ENCODE measurements around the gene RNLS.

The RNLS gene

GRCh38 chr10:88553116-88553752, 29.9 kb downstream of the RNLS start:
- DNase-seq (ENCODE audit: low read depth in 2 of 2): no peak

GRCh38 chr10:88551246-88551645, 31.9 kb downstream of the RNLS start:
- no peak for DNase-seq (ENCODE audit: low read depth in 2 of 2)

GRCh38 chr10:88546497-88546896, 36.6 kb downstream of the RNLS start:
- DNase-seq (ENCODE audit: low read depth in 2 of 2): no peak

GRCh38 chr10:88545359-88545758, 37.8 kb downstream of the RNLS start:
- DNase-seq (ENCODE audit: low read depth in 2 of 2): no peak

DNA sequence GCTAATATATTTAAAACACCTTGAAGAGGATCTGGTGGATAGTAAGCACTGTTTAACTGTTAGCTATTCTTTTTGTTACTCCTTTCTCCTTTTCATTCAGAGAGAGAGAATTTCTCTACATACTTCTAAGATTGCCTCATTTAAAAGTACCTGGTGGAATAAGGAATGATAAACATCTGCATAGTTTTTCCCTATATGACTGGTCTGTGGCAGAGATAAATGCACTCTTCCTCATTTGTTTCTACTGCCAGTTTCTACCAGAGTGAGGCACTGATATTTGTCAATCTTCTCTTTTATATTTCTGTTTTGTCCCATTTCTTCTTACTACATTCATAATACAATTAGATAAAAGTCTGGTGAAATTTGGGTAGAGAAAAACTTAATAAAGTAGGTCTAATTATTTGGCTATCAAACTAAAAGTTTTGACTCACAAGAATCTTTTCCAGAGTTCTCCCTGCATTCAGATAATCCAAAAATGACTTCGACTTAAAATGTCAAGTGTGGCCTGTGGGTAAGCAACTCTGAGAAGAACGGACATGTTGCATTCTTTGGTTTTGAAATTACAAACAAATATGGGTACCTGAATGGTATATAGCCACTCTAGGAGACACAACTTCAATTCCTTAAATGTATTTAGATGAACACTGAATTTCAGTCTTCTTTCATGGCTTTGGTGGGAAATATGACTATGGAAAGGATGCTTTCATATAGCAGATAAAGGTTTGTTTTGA, 38.8 kb downstream of the RNLS start:
- no peak for DNase-seq (ENCODE audit: low read depth in 2 of 2)

GRCh38 chr10:88542522-88542921, 40.6 kb downstream of the RNLS start:
- no peak for DNase-seq (ENCODE audit: low read depth in 2 of 2)

GRCh38 chr10:88541116-88541626, 41.9 kb downstream of the RNLS start:
- no peak for DNase-seq (ENCODE audit: low read depth in 2 of 2)

DNA sequence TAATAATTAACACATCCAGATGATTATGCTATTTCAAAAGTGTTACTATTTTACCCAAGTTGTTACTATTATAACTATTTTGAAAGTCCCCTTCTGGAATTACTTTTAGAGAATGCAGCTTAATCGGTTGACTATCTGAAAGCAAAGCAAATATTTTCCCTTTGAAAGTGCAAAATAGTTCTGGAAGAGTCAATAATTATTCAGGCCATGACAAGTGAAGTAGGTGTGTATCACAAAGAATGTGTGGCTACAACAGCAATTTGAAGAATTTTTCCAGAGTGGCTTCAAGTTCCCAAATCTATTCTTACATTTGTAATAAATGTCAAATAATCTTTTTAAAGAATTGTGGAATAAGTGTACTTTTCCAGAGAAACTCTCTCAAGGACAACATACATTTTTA, 42.8 kb downstream of the RNLS start:
- DNase-seq (ENCODE audit: low read depth in 2 of 2): no peak

- no peak for DNase-seq (ENCODE audit: low read depth in 2 of 2)
These were observed 45.1 kb downstream of the RNLS start for GRCh38 chr10:88538048-88538447.

- no peak for DNase-seq (ENCODE audit: low read depth in 2 of 2)
These were observed 45.8 kb downstream of the RNLS start for GRCh38 chr10:88537322-88537721.

DNA sequence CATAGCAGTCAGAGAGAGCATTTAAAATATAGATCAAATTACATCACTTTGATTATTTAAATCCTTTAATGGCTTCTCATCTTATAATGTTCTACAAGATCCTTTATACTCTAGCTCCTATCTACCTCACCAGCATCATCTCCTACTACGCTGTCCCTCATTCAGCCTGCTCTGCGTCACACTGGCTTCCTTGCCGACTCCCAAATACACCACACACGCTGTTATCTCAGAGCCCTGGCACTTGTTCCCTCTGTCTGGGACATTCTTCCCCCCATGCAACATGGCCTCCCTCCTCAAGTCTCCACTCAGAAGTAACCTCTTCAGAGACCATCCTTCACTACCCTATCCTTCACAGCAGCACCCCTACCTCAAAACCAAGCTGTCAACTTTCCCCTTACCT, 46.7 kb downstream of the RNLS start:
- DNase-seq (ENCODE audit: low read depth in 2 of 2): no peak

GRCh38 chr10:88534072-88534665, 48.9 kb downstream of the RNLS start:
- no peak for DNase-seq (ENCODE audit: low read depth in 2 of 2)

DNA sequence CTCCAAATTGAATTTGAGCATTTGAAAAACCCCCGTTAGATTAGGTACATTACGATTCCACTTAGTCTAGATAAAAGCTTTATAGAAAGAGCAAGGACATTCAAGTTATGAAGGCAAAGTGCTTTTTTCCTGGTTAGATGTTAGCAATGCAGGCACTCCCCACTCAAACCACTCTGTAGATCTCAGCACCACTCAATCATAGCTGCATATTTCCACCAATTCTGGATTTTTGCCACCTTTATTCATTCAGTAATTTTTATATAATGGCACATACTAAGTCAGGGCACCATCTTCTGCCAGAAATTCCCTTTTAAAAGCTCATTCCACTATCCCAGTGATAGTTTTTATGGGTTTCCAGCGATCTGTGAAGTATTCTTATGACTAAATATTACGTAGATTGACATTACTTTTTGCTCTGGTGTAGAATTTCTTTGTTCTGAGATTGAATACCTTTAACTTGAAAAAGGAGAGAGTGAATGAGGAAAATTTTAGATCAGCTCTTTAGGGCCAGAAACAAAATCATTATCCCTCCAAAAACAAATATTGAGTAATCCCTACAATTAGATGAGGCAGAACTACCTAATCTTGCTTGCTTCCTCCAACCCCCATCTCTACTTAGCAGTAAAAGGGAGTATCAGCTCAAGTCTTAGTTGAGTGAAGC, 51.6 kb downstream of the RNLS start:
- no peak for DNase-seq (ENCODE audit: low read depth in 2 of 2)

DNA sequence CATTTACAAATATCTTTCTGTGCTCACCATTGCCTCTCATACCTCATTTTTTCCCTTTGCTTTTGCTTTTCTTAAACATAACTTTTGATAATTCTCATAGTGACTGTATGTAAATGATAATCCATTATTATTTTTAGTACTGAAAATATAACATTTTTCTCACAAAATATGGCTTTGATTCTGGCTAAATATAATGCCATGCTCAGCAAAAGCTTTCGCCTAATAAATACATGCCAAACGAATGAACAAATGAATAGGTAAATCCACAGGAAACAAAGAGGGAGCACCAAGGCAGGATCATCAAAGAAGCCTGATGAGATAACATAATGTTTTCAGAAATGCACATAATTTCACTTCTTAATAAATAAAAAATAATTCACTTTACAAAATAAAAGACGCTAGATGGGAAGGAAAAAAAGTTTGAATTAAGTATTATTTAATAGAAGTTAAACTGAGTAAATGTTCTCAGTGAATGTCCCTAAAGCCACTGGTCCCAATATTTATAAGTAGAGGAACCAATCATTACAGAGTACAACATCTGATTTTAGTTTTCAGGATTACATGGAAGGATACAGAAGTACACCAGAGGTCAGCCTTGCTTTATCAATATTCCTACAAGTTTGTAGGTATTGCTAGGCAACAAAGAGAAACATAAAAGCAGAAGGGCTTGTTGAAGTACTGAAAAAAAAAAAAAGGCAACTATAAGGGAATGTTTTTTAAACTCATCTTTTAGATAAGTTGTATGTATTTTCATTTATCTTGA, 52.3 kb downstream of the RNLS start:
- DNase-seq (ENCODE audit: low read depth in 2 of 2): no peak

- no peak for DNase-seq (ENCODE audit: low read depth in 2 of 2)
These were observed 53.0 kb downstream of the RNLS start for GRCh38 chr10:88530093-88530492.

GRCh38 chr10:88528806-88529570, 54.1 kb downstream of the RNLS start:
- DNase-seq (ENCODE audit: low read depth in 2 of 2): no peak

- no peak for DNase-seq (ENCODE audit: low read depth in 2 of 2)
These were observed 54.9 kb downstream of the RNLS start for GRCh38 chr10:88528201-88528600.

GRCh38 chr10:88527245-88527644, 55.9 kb downstream of the RNLS start:
- DNase-seq (ENCODE audit: low read depth in 2 of 2): no peak

- no peak for DNase-seq (ENCODE audit: low read depth in 2 of 2)
These were observed 56.5 kb downstream of the RNLS start for GRCh38 chr10:88526501-88527105.

DNA sequence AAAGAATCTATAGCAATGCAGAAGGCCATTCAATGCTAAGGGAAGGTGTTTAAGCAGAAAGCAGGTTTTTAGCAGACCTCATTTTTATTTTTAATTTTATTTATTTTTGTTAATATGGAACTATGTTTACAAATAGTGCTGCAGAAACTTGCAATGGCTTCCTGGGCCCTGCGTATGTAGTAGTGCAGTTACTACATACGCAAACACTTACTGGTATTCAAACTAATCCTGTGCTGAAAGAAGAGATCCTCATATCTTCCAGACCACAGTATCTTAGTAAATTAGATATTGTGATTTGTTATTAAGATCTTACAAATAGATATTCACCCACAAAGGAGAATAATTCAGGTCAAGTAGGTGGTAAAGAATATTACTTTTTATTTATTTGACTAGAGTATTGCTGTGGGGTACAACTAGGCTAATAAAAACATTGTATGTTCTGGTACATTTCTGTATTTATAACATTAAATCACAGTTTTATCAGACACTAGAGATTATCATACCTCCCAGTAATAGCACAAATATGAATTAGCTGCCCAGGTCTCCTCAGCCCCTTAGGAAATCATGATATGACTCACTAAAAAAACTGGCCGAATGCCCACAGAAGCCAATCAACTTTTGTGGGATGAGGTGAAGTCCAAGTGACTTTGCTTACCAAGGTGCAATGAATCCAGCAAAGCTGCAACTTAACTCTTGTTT, 57.6 kb downstream of the RNLS start:
- DNase-seq (ENCODE audit: low read depth in 2 of 2): no peak
